HepG2 (cell line): Measurements from ENCODE around the gene ADCY9. TPM values are rescaled to one million over a fixed set of nuclear protein-coding genes. Genes with fewer than 3 reads are reported as not detected.

Source experiments
- ARNTL ChIP-seq: sonication (generic); formaldehyde crosslinking; IDR thresholded peaks from 2 replicates; pipeline ENCODE4 v1.4.0; 2020; ENCODE audit warnings: mild to moderate bottlenecking, missing genetic modification reagents
- ATRX ChIP-seq: sonication (generic); formaldehyde crosslinking; IDR thresholded peaks from 2 replicates; pipeline ENCODE4 v1.4.0; 2020; ENCODE audit warnings: missing genetic modification reagents, borderline replicate concordance
- GPN1 ChIP-seq: sonication (generic); formaldehyde crosslinking; IDR thresholded peaks from 2 replicates; pipeline ENCODE4 v1.5.1; 2020; ENCODE audit warnings: missing genetic modification reagents, borderline replicate concordance
- HES4 ChIP-seq: sonication (generic); formaldehyde crosslinking; IDR thresholded peaks from 2 replicates; pipeline ENCODE4 v1.9.0; 2021; ENCODE audit warnings: mild to moderate bottlenecking, missing genetic modification reagents, borderline replicate concordance
- HIVEP1 ChIP-seq: sonication (generic); formaldehyde crosslinking; IDR thresholded peaks from 2 replicates; pipeline ENCODE4 v1.4.0; 2020; ENCODE audit warnings: mild to moderate bottlenecking, missing genetic modification reagents
- MAFF ChIP-seq: IDR thresholded peaks from 2 replicates; pipeline ENCODE4 v1.6.1; 2011; ENCODE audit warnings: low read depth, low read length, improper control_type of control experiment
- MAZ ChIP-seq, 2 experiments: sonication (generic) in 1 of 2; formaldehyde crosslinking in 1 of 2; IDR thresholded peaks; 2 replicates each; pipeline versions ENCODE4 v1.5.0 to v1.6.1; 2012 to 2020; ENCODE audit warnings: low read depth in 2 of 2, mild to moderate bottlenecking in 2 of 2, borderline replicate concordance in 1 of 2, improper control_type of control experiment in 1 of 2, low read length in 1 of 2, missing genetic modification reagents in 1 of 2, moderate library complexity in 1 of 2
- NKX3-1 ChIP-seq: sonication (generic); formaldehyde crosslinking; IDR thresholded peaks from 2 replicates; pipeline ENCODE4 v1.5.0; 2020; ENCODE audit warnings: missing genetic modification reagents
- PHF5A ChIP-seq: IDR thresholded peaks from one replicate; pipeline ENCODE4 v1.6.1; 2018; ENCODE audit warnings: low read depth, missing genetic modification reagents; ENCODE audit not compliant: unreplicated experiment
- SP140L ChIP-seq: sonication (generic); formaldehyde crosslinking; IDR thresholded peaks from 2 replicates; pipeline ENCODE4 v1.4.0; 2020; ENCODE audit warnings: missing genetic modification reagents, borderline replicate concordance
- TCF7 ChIP-seq: sonication (generic); IDR thresholded peaks from 2 replicates; pipeline ENCODE4 v1.6.1; 2016; ENCODE audit warnings: antibody characterized with exemption, low read depth
- U2AF1 ChIP-seq: fragments of 200-400 bp; formaldehyde crosslinking; optimal IDR thresholded peaks from 2 replicates; pipeline ENCODE3; 2017; ENCODE audit warnings: mild to moderate bottlenecking, low read depth, low read length
- ZNF343 ChIP-seq: sonication (generic); formaldehyde crosslinking; IDR thresholded peaks from 2 replicates; pipeline ENCODE4 v1.4.0; 2020; ENCODE audit warnings: mild to moderate bottlenecking, missing genetic modification reagents
- ZNF660 ChIP-seq: sonication (generic); formaldehyde crosslinking; IDR thresholded peaks from 2 replicates; pipeline ENCODE4 v1.5.1; 2020; ENCODE audit warnings: mild to moderate bottlenecking, low read depth, missing genetic modification reagents, borderline replicate concordance
- ZNF841 ChIP-seq: sonication (generic); formaldehyde crosslinking; IDR thresholded peaks from 2 replicates; pipeline ENCODE4 v1.8.1; 2023; ENCODE audit warnings: missing genetic modification reagents, borderline replicate concordance
- ZSCAN25 ChIP-seq: sonication (generic); formaldehyde crosslinking; IDR thresholded peaks from 2 replicates; pipeline ENCODE4 v1.8.0; 2022; ENCODE audit warnings: mild to moderate bottlenecking, missing genetic modification reagents
- ZZZ3 ChIP-seq: sonication (generic); formaldehyde crosslinking; IDR thresholded peaks from 2 replicates; pipeline ENCODE4 v1.4.0; 2020; ENCODE audit warnings: missing genetic modification reagents, mild to moderate bottlenecking, borderline replicate concordance
- polyA plus RNA-seq, 8 experiments: library from polyadenylated mRNA; depleted of rRNA in 3 of 8; stranded (reverse) in 7 of 8; unstranded in 1 of 8; fragments of >200 nt; fragmentation: Illumina TruSeq in 4 of 8; extraction: Trizol in 4 of 8; gene quantifications; 2 replicates each; pipeline versions ENCODE4 v1.2.1 to v1.2.3, GENCODE V29; 2011 to 2016; ENCODE audit warnings: low read depth in 4 of 8, missing spikeins in 1 of 8, mixed read lengths in 1 of 8; ENCODE audit not compliant: insufficient read depth in 1 of 8
- total RNA-seq, 5 experiments: library from RNA; depleted of rRNA; stranded (reverse); fragments of >200 nt; fragmentation: Illumina TruSeq; extraction: Trizol; gene quantifications; 2 replicates each; pipeline ENCODE4 v1.2.3, GENCODE V29; 2016; ENCODE audit warnings: low read depth in 1 of 5
- TF ChIP-seq, protein P1 (sequence below): sonication (generic); IDR thresholded peaks from 2 replicates; pipeline ENCODE4 v1.6.1; 2016; ENCODE audit warnings: low read depth, borderline replicate concordance
- TF ChIP-seq, protein P2 (sequence below): sonication (generic); formaldehyde crosslinking; IDR thresholded peaks from 2 replicates; pipeline ENCODE4 v1.5.0; 2020; ENCODE audit warnings: missing genetic modification reagents
- TF ChIP-seq, protein P3 (sequence below): sonication (generic); formaldehyde crosslinking; IDR thresholded peaks from 2 replicates; pipeline ENCODE4 v1.5.0; 2020; ENCODE audit warnings: missing genetic modification reagents, mild to moderate bottlenecking, borderline replicate concordance
- TF ChIP-seq, protein P4 (sequence below): sonication (generic); formaldehyde crosslinking; IDR thresholded peaks from 2 replicates; pipeline ENCODE4 v1.5.1; 2020; ENCODE audit warnings: missing genetic modification reagents, mild to moderate bottlenecking, borderline replicate concordance
- TF ChIP-seq, protein P5 (sequence below): sonication (generic); formaldehyde crosslinking; IDR thresholded peaks from 2 replicates; pipeline ENCODE4 v1.4.0; 2020; ENCODE audit warnings: mild to moderate bottlenecking, missing genetic modification reagents
- TF ChIP-seq, protein P6 (sequence below): sonication (generic); formaldehyde crosslinking; IDR thresholded peaks from 2 replicates; pipeline ENCODE4 v1.4.0; 2020; ENCODE audit warnings: missing genetic modification reagents

The ADCY9 gene
- total and polyA plus RNA-seq, 2 of the 13 experiments (the other 11 are each of a cell fraction or from before 2014, with no cell fraction given) = 11.2 to 13.9 TPM

DNA sequence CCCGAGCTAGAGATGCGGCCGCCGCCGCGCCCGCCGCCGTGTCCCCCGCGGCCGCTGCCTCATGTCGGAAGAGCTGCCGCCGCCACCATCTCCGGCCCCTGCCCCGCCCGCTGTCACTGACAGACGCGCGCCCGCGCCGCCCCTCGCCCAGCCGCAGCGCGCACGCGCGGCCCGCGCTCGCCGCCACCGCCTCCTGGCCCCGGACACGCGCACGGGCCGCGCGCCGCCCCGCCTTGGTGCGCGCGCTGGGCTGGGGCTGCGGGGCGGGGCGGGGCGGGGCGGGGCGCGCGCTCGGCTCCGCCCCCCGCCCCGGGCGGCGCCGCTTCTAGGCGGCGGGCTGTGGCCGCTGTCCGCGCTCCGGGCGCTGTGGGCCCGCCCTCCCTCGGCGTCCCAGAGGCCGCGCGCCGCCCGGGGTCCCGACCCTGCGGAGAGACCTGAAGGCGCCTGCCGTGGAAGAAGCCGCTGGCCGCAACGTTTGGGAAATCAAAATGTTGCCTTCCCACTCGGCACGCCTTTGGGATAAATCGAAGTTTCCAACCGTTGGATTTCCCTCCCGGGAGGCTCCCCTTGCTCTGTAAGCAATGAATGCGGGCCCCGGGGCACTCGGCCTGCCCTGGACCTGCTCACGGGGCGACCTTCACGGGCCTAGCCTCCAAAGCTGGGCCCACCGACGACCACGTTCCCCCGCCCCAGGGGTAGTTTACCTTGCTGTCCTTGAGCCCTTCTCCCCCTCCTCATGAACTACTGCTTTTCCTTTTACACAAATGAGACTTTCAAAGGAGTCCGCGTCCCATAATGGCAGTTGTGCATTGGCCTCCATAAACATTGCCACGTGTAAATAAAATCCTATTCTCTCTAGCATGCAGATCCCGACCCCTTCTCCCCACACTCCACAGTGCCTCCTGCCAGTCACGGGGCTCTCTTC is at the start of gene ADCY9 (continued):
- TF ChIP-seq, protein P1, sequence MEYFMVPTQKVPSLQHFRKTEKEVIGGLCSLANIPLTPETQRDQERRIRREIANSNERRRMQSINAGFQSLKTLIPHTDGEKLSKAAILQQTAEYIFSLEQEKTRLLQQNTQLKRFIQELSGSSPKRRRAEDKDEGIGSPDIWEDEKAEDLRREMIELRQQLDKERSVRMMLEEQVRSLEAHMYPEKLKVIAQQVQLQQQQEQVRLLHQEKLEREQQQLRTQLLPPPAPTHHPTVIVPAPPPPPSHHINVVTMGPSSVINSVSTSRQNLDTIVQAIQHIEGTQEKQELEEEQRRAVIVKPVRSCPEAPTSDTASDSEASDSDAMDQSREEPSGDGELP = no peak
- TF ChIP-seq SP140L (CRISPR knock-in tag) (no peak), PHF5A (CRISPR knock-in tag) (no peak), ZNF343 (CRISPR knock-in tag) (no peak), ZSCAN25 (CRISPR knock-in tag) (no peak), HIVEP1 (CRISPR knock-in tag) (peak; percentile 43; the same call in 1 of the 2 replicates), HES4 (CRISPR knock-in tag) (no peak), ZNF841 (CRISPR knock-in tag) (no peak), MAZ (IDR thresholded peaks at IDR 0.05; ENCODE audit: borderline replicate concordance, low read depth, low read length) (no peak), MAZ (CRISPR knock-in tag; IDR thresholded peaks at IDR 0.05; ENCODE audit: low read depth) (no peak; the same call in 1 of the 2 replicates), ATRX (CRISPR knock-in tag) (no peak), TCF7 (no peak), ZNF660 (CRISPR knock-in tag) (no peak), ZZZ3 (CRISPR knock-in tag) (no peak), GPN1 (CRISPR knock-in tag) (no peak), MAFF (no peak), NKX3-1 (CRISPR knock-in tag) (no peak), U2AF1 (peak; percentile 49), ARNTL (0 out of 2 replicates have a peak, but pooled peaks have one; percentile 54)
- TF ChIP-seq, protein P2, sequence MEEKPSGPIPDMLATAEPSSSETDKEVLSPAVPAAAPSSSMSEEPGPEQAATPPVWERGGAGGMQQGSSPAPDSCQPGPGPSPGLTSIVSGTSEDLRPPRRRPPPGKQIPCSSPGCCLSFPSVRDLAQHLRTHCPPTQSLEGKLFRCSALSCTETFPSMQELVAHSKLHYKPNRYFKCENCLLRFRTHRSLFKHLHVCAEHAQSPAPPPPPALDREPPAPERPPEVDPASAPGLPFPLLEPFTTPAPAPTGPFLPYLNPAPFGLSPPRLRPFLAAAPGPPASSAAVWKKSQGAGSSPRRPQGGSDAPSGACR = no peak
- TF ChIP-seq, protein P3, sequence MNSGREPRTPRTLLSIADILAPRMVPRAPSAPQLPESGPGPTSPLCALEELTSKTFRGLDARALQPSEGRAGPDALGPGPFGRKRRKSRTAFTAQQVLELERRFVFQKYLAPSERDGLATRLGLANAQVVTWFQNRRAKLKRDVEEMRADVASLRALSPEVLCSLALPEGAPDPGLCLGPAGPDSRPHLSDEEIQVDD (CRISPR knock-in tag) = no peak
- TF ChIP-seq, protein P4, sequence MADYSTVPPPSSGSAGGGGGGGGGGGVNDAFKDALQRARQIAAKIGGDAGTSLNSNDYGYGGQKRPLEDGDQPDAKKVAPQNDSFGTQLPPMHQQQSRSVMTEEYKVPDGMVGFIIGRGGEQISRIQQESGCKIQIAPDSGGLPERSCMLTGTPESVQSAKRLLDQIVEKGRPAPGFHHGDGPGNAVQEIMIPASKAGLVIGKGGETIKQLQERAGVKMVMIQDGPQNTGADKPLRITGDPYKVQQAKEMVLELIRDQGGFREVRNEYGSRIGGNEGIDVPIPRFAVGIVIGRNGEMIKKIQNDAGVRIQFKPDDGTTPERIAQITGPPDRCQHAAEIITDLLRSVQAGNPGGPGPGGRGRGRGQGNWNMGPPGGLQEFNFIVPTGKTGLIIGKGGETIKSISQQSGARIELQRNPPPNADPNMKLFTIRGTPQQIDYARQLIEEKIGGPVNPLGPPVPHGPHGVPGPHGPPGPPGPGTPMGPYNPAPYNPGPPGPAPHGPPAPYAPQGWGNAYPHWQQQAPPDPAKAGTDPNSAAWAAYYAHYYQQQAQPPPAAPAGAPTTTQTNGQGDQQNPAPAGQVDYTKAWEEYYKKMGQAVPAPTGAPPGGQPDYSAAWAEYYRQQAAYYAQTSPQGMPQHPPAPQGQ (CRISPR knock-in tag) = no peak
- TF ChIP-seq, protein P5, sequence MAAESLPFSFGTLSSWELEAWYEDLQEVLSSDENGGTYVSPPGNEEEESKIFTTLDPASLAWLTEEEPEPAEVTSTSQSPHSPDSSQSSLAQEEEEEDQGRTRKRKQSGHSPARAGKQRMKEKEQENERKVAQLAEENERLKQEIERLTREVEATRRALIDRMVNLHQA (CRISPR knock-in tag) = no peak
- TF ChIP-seq, protein P6, sequence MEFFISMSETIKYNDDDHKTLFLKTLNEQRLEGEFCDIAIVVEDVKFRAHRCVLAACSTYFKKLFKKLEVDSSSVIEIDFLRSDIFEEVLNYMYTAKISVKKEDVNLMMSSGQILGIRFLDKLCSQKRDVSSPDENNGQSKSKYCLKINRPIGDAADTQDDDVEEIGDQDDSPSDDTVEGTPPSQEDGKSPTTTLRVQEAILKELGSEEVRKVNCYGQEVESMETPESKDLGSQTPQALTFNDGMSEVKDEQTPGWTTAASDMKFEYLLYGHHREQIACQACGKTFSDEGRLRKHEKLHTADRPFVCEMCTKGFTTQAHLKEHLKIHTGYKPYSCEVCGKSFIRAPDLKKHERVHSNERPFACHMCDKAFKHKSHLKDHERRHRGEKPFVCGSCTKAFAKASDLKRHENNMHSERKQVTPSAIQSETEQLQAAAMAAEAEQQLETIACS = peak; percentile 80
